Upper lobe of right lung (tissue), 1 donor: ENCODE data around the gene RAF1. TPM values are rescaled to one million over a fixed set of nuclear protein-coding genes. Genes with fewer than 3 reads are reported as not detected.

Experiments used
- ATAC-seq: fragments of 200-7000 bp; cut with Tn5 transposase; one replicate; pipeline ENCODE4 v1.9.1; 2020; ENCODE audit warnings: mild to moderate bottlenecking, moderate library complexity
- DNase-seq: peaks from one replicate; pipeline ENCODE4 v3.0.0-alpha.2; 2020
- H3K27ac ChIP-seq: fragments of 200-600 bp; one replicate; pipeline ENCODE4 v1.8.0; 2022
- H3K27me3 ChIP-seq: fragments of 200-600 bp; one replicate; pipeline ENCODE4 v1.8.0; 2022; ENCODE audit warnings: mild to moderate bottlenecking
- H3K36me3 ChIP-seq: fragments of 200-600 bp; one replicate; pipeline ENCODE4 v1.8.0; 2022
- H3K4me1 ChIP-seq: fragments of 200-600 bp; one replicate; pipeline ENCODE4 v1.8.0; 2022
- H3K4me3 ChIP-seq: fragments of 200-600 bp; one replicate; pipeline ENCODE4 v1.8.0; 2022; ENCODE audit warnings: mild to moderate bottlenecking
- H3K9me3 ChIP-seq: fragments of 200-600 bp; one replicate; pipeline ENCODE4 v1.8.0; 2022
- intact Hi-C: fragments of 100-400 bp; cut with DNase I; formaldehyde crosslinking; loops from one replicate; pipeline ENCODE4 v1.11.0; 2022
- total RNA-seq: library from RNA; stranded (reverse); fragmentation: NEBNext Ultra II Directional; extraction: Animal tissue kit (Norgen Biotek cat#: 25700); gene quantifications from one replicate; pipeline ENCODE4 v1.2.1, GENCODE V29; 2021
- TF ChIP-seq, protein P1 (sequence below): fragments of 200-600 bp; IDR thresholded peaks from one replicate; pipeline ENCODE4 v1.8.0; 2022; ENCODE audit warnings: antibody characterized with exemption
- donor health status: DM: no; HTN: yes; CAD: no; lungs with severe emphysema.

The RAF1 gene
- total RNA-seq, 1 donor from 2014 or later = 91.6 TPM

DNA sequence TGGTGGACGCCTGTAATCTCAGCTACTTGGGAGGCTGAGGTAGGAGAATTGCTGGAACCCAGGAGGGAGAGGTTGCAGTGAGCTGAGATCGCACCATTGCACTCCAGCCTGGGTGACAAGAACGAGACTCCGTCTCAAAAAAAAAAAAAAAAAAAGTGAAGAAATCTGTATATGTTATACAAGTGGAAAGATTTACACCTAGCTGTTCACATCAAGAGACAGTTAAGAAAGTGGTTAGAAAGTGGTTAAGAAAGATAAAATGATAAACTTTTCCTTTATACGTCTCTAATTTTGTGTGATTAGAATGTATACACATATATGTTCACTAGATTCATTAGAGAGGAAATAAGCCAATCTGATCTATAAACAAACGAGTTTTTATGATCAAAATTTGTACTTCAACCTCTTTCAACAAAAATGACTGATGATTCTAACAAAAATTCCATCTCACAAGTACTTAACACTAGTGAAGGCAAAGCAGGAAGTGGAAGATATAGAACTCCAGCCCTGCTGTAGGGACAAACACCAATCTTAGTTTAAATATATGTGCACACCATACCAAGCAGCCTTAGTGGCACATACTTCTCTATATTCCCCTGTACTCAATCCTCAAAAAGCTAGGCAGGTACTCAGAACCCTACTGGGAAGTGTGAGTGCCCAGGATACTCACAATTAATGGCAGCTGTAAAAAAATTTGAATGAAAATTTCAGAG lies 51.2 kb downstream of the RAF1 start:
- intact Hi-C loops = no loop called here
- Histone ChIP-seq H3K9me3 (no peaks in the 10 kb centered on the region), H3K36me3 (peaks cover 74% of the 10 kb centered on the region), H3K27ac (no peak overlapping the region), H3K27me3 (no peaks in the 10 kb centered on the region), H3K4me3 (no peak overlapping the region), H3K4me1 (no peaks in the 10 kb centered on the region)
- ATAC-seq = no peak
- TF ChIP-seq, protein P1, sequence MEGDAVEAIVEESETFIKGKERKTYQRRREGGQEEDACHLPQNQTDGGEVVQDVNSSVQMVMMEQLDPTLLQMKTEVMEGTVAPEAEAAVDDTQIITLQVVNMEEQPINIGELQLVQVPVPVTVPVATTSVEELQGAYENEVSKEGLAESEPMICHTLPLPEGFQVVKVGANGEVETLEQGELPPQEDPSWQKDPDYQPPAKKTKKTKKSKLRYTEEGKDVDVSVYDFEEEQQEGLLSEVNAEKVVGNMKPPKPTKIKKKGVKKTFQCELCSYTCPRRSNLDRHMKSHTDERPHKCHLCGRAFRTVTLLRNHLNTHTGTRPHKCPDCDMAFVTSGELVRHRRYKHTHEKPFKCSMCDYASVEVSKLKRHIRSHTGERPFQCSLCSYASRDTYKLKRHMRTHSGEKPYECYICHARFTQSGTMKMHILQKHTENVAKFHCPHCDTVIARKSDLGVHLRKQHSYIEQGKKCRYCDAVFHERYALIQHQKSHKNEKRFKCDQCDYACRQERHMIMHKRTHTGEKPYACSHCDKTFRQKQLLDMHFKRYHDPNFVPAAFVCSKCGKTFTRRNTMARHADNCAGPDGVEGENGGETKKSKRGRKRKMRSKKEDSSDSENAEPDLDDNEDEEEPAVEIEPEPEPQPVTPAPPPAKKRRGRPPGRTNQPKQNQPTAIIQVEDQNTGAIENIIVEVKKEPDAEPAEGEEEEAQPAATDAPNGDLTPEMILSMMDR = no peak
- DNase-seq = no peak

DNA sequence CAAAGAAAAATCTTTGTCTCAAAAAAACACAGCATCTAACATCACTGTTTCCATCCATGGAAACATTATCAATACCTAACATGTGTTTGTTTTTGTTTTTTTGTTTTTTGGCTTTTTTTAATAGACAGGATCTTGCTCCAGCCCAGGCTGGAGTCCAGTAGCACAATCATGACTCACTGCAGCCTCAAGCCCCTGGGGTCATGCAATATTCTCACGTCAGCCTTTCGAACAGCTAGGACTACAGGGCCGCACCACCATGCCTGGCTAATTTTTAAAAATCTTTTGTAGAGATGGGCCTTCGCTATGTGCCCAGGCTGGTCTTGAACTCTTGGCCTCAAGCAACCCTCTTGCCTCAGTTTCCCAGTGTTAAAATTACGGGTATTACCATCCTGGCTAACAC lies 52.8 kb downstream of the RAF1 start:
- Histone ChIP-seq H3K9me3 (no peaks in the 10 kb centered on the region), H3K36me3 (peaks cover 74% of the 10 kb centered on the region), H3K27me3 (no peaks in the 10 kb centered on the region), H3K27ac (no peak overlapping the region), H3K4me1 (no peaks in the 10 kb centered on the region), H3K4me3 (no peak overlapping the region)
- DNase-seq (no peak), ATAC-seq (no peak)
- TF ChIP-seq, protein P1 = no peak
- intact Hi-C loops = no loop called here

DNA sequence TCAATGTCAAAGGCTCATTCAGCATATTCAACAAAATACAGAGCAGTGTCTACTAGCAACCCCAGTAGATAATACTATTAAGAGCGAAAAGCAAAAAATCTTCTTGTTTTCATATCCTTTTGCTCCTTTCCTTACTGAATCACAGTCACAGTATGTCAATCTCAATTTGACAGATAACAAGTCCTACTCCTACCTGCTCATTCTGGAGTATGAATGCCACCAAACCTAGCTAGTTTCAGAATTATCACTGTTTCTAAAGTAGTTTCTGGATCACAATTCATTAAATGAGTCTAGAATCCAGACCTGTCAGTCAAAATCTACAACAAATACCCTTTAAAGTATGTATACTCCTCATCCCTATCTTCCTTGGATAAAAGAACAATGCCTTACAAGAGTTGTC lies 55.5 kb downstream of the RAF1 start:
- no peak overlapping the region for H3K27ac ChIP-seq
- no peak overlapping the region for H3K4me3 ChIP-seq
- peaks cover 80% of the 10 kb centered on the region for H3K36me3 ChIP-seq
- no peak for DNase-seq
- H3K27me3 ChIP-seq = no peaks in the 10 kb centered on the region
- intact Hi-C loops = no loop called here
- H3K9me3 ChIP-seq = no peaks in the 10 kb centered on the region
- no peaks in the 10 kb centered on the region for H3K4me1 ChIP-seq
- TF ChIP-seq, protein P1 = no peak
- ATAC-seq = no peak

DNA sequence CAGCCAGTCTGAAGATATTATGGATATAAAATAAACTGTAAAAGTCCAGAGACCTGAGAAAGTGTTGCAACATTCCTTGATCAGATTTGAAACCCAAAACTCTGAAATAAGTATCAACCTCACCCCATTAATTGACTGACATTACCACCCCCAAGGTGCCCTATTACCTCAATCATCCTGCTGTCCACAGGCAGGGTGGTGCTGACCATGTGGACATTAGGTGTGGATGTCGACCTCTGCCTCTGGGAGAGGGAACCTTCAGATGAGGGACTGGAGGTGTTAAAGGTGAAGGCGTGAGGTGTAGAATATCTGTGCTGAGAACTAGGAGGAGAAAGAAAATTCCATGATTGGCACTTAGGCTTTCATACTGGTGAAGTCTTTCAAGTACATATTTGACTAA lies 59.9 kb downstream of the RAF1 start:
- DNase-seq (no peak), ATAC-seq (no peak)
- Histone ChIP-seq H3K4me3 (no peak overlapping the region), H3K27ac (no peak overlapping the region), H3K9me3 (no peaks in the 10 kb centered on the region), H3K27me3 (no peaks in the 10 kb centered on the region), H3K36me3 (peaks cover 100% of the 10 kb centered on the region), H3K4me1 (peaks cover 4% of the 10 kb centered on the region)
- intact Hi-C loops = no loop called here
- TF ChIP-seq, protein P1 = no peak

DNA sequence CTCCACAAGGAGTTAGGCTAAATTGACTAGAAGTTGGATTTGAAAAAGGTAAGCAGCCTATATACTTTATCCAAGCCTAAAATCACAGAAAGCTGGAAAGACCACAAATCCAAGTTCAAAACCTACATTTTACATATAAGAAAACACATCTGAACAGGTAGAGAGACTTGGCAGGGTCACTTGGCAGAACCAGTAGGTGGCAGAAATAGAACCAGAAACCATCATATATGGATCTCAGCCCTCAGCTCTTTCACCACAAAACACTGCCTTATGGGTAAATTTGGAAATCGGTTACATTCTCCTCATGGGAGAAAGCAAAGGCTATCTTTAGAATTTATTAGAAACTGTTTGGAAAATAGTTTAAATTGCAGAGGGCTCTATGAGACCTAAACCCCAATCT lies 62.8 kb downstream of the RAF1 start:
- TF ChIP-seq, protein P1 = no peak

DNA sequence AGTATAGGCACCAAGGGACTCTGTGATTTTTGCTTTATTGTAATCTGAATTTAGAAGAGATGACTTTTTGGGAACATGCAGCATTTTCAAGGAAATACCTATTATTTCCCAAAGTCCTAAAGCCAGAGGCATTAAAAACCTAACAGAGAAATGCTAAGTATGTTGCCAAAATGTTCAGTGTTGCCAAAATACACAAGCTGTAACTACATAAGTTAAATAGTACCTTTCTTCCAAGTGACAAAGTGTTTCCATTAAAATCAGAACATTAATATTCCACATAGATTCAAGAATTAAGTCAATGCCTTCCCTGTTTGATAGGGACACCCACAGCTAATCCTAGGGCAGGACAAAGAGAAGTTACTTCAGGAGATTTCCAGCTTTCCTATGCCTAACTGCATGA lies 65.0 kb downstream of the RAF1 start:
- intact Hi-C loops = no loop called here
- peaks cover 100% of the 10 kb centered on the region for H3K36me3 ChIP-seq

More for the DNA sequence above, 62.8 kb downstream of the RAF1 start:
- no peak overlapping the region for H3K27ac ChIP-seq
- H3K27me3 ChIP-seq = no peaks in the 10 kb centered on the region
- H3K9me3 ChIP-seq = no peaks in the 10 kb centered on the region
- no peak for DNase-seq
- H3K4me3 ChIP-seq = no peak overlapping the region
- intact Hi-C loops = no loop called here
- peaks cover 4% of the 10 kb centered on the region for H3K4me1 ChIP-seq
- no peak for ATAC-seq
- H3K36me3 ChIP-seq = peaks cover 100% of the 10 kb centered on the region

More for the DNA sequence above, 65.0 kb downstream of the RAF1 start:
- DNase-seq = no peak
- H3K9me3 ChIP-seq = no peaks in the 10 kb centered on the region
- peaks cover 4% of the 10 kb centered on the region for H3K4me1 ChIP-seq
- ATAC-seq = no peak
- TF ChIP-seq, protein P1 = no peak
- no peak overlapping the region for H3K4me3 ChIP-seq
- H3K27ac ChIP-seq = no peak overlapping the region
- no peaks in the 10 kb centered on the region for H3K27me3 ChIP-seq
